Measurements from ENCODE around the gene COMMD8.

The COMMD8 gene

GRCh38 chr4:47444031-47444430 lies 19.5 kb downstream of the COMMD8 start:
- CTCF ChIA-PET = no interaction called here
- DNase-seq (ENCODE audit: low read depth, low spot score) = no peak
- POLR2A ChIA-PET = no interaction called here
- TF ChIP-seq CTCF (IDR thresholded peaks at IDR 0.05; ENCODE audit: insufficient read depth, low read length, missing control alignments) = no peak
- no peak overlapping the region for H3K4me3 ChIP-seq (ENCODE audit: low read depth, low read length)

GRCh38 chr4:47442980-47443379 lies 20.5 kb downstream of the COMMD8 start:
- ChIA-PET POLR2A (no interaction called here), CTCF (interaction anchor here (1.4 kb wide), 1 partner anchor 122 kb away, joined by 3 read pairs; no protein-coding TSS in a partner anchor)
- no peak overlapping the region for H3K4me3 ChIP-seq (ENCODE audit: low read depth, low read length)
- DNase-seq (ENCODE audit: low read depth, low spot score) = no peak
- TF ChIP-seq CTCF (IDR thresholded peaks at IDR 0.05; ENCODE audit: insufficient read depth, low read length, missing control alignments) = no peak

GRCh38 chr4:47434931-47435330 lies 28.6 kb downstream of the COMMD8 start:
- no peak overlapping the region for H3K4me3 ChIP-seq (ENCODE audit: low read depth, low read length)
- ChIA-PET CTCF (no interaction called here), POLR2A (no interaction called here)
- DNase-seq (ENCODE audit: low read depth, low spot score) = no peak
- no peak for TF ChIP-seq CTCF (IDR thresholded peaks at IDR 0.05; ENCODE audit: insufficient read depth, low read length, missing control alignments)

- CTCF ChIA-PET = interaction anchor here (0.7 kb wide), 1 partner anchor 131 kb away, joined by 3 read pairs; no protein-coding TSS in a partner anchor
- no peak for DNase-seq (ENCODE audit: low read depth, low spot score)
- TF ChIP-seq CTCF (IDR thresholded peaks at IDR 0.05; ENCODE audit: insufficient read depth, low read length, missing control alignments) = no peak
- no peak overlapping the region for H3K4me3 ChIP-seq (ENCODE audit: low read depth, low read length)
- POLR2A ChIA-PET = no interaction called here
Observed at GRCh38 chr4:47432749-47433148, 30.8 kb downstream of the COMMD8 start.

- no peak for DNase-seq (ENCODE audit: low read depth, low spot score)
- CTCF ChIA-PET = no interaction called here
- POLR2A ChIA-PET = no interaction called here
- no peak for TF ChIP-seq CTCF (IDR thresholded peaks at IDR 0.05; ENCODE audit: insufficient read depth, low read length, missing control alignments)
- H3K4me3 ChIP-seq (ENCODE audit: low read depth, low read length) = no peak overlapping the region
Observed at GRCh38 chr4:47427935-47428334, 35.6 kb downstream of the COMMD8 start.

GRCh38 chr4:47425628-47426027 lies 37.9 kb downstream of the COMMD8 start:
- ChIA-PET POLR2A (no interaction called here), CTCF (no interaction called here)
- H3K4me3 ChIP-seq (ENCODE audit: low read depth, low read length) = no peak overlapping the region
- TF ChIP-seq CTCF (IDR thresholded peaks at IDR 0.05; ENCODE audit: insufficient read depth, low read length, missing control alignments) = no peak
- no peak for DNase-seq (ENCODE audit: low read depth, low spot score)

All from AG04449 (cell line).